Breast epithelium (tissue), 4 donors: ENCODE results near the gene ZNF253. TPM values are rescaled to one million over a fixed set of nuclear protein-coding genes. Genes with fewer than 3 reads are reported as not detected.

Experiments used
- DNase-seq, 2 donors: peaks; one replicate each; pipeline ENCODE4 v3.0.0-alpha.2; 2019; ENCODE audit warnings: low spot score in 2 of 2
- H3K27ac ChIP-seq, 2 donors: fragments of 200-600 bp; sonication (generic) in 1 of 2; one replicate each; pipeline ENCODE4 v1.5.1; 2016 to 2019; ENCODE audit warnings: mild to moderate bottlenecking in 1 of 2
- H3K27me3 ChIP-seq, 2 donors: fragments of 200-600 bp; sonication (generic) in 1 of 2; one replicate each; pipeline versions ENCODE4 v1.5.1 to v1.6.0; 2017 to 2019; ENCODE audit warnings: control low read depth in 1 of 2, mild to moderate bottlenecking in 1 of 2
- H3K36me3 ChIP-seq: fragments of 200-600 bp; one replicate; pipeline ENCODE4 v1.5.1; 2019
- H3K4me1 ChIP-seq, 2 donors: fragments of 200-600 bp; sonication (generic); one replicate each; pipeline ENCODE4 v1.5.1; 2016 to 2019; ENCODE audit warnings: control low read depth in 1 of 2
- H3K4me3 ChIP-seq, 3 donors: fragments of 200-600 bp; sonication (generic); 1 replicate in 2 of 3; 2 replicates in 1 of 3; pipeline ENCODE4 v1.5.1; 2016 to 2019; ENCODE audit warnings: mild to moderate bottlenecking in 3 of 3, moderate library complexity in 2 of 3
- H3K9me3 ChIP-seq, 2 donors: fragments of 200-600 bp; sonication (generic) in 1 of 2; one replicate each; pipeline ENCODE4 v1.5.1; 2016 to 2019; ENCODE audit warnings: control low read depth in 1 of 2
- CTCF ChIP-seq, 3 donors: fragments of 450-650 bp; IDR thresholded peaks; one replicate each; pipeline ENCODE4 v1.5.1; 2016 to 2017; ENCODE audit warnings: antibody characterized with exemption in 3 of 3, mild to moderate bottlenecking in 3 of 3, moderate library complexity in 3 of 3
- POLR2A ChIP-seq: fragments of 450-650 bp; IDR thresholded peaks from one replicate; pipeline ENCODE4 v1.6.1; 2016; ENCODE audit warnings: antibody characterized with exemption, mild to moderate bottlenecking, moderate library complexity
- POLR2AphosphoS5 ChIP-seq, 3 donors: sonication (generic); formaldehyde crosslinking; IDR thresholded peaks; one replicate each; pipeline ENCODE4 v1.6.1; 2017; ENCODE audit warnings: antibody characterized with exemption in 3 of 3
- intact Hi-C: fragments of 100-400 bp; cut with DNase I; formaldehyde crosslinking; loops from one replicate; pipeline ENCODE4 v1.15.1; 2023; ENCODE audit warnings: low total_unique reads
- total RNA-seq, 3 donors: library from RNA; depleted of rRNA; stranded (reverse); fragments of >200 nt; gene quantifications; one replicate each; pipeline ENCODE4 v1.1.0, GENCODE V29; 2016

The ZNF253 gene
- total RNA-seq, 3 donors from 2014 or later: 6.4 to 25.6 (median 12.8) TPM

- H3K9me3 ChIP-seq: peaks cover 33 to 46% of the 10 kb centered on the region in 2 donors
- no peak overlapping the region for H3K4me3 ChIP-seq
- TF ChIP-seq POLR2A: no peak
- TF ChIP-seq CTCF (IDR thresholded peaks at IDR 0.05): no peak
- no peak for TF ChIP-seq POLR2AphosphoS5 (IDR thresholded peaks at IDR 0.05)
- no peaks in the 10 kb centered on the region for H3K4me1 ChIP-seq
- no peaks in the 10 kb centered on the region for H3K27me3 ChIP-seq
- no peak for DNase-seq
- intact Hi-C loops: no loop called here
- no peak overlapping the region for H3K27ac ChIP-seq
- no peaks in the 10 kb centered on the region for H3K36me3 ChIP-seq
Measured at GRCh38 chr19:19937403-19937802, 71.7 kb downstream of the ZNF253 start.

DNA sequence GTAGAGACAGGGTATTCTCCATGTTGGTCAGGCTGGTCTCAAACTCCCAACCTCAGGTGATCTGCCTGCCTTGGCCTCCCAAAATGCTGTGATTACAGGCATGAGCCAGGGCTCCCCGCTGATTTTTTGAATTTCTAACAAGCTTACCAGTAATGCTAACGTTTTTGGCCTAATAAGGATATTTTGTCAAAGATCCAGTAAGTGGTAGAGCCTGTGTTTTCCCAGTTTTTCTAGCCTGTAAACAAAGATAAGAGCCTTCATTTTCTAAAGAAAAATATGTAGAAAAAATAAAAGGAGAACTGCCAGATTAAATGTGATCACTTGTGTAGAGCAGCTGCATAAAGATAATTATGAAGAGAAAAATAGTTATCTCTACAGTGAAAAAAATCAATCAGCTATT, 72.8 kb downstream of the ZNF253 start:
- no peak overlapping the region for H3K27ac ChIP-seq
- H3K36me3 ChIP-seq: no peaks in the 10 kb centered on the region

GRCh38 chr19:19943848-19944582, 78.3 kb downstream of the ZNF253 start:
- no peaks in the 10 kb centered on the region for H3K36me3 ChIP-seq
- DNase-seq: no peak

More for the DNA sequence above, 72.8 kb downstream of the ZNF253 start:
- Histone ChIP-seq H3K4me3 (no peak overlapping the region), H3K4me1 (no peaks in the 10 kb centered on the region), H3K9me3 (peaks cover 32 to 40% of the 10 kb centered on the region in 2 donors), H3K27me3 (no peaks in the 10 kb centered on the region)
- no peak for DNase-seq
- intact Hi-C loops: no loop called here
- no peak for TF ChIP-seq CTCF (IDR thresholded peaks at IDR 0.05)
- no peak for TF ChIP-seq POLR2AphosphoS5 (IDR thresholded peaks at IDR 0.05)
- TF ChIP-seq POLR2A: no peak

More at GRCh38 chr19:19943848-19944582, 78.3 kb downstream of the ZNF253 start:
- Histone ChIP-seq H3K4me1 (no peaks in the 10 kb centered on the region), H3K9me3 (peaks cover 2 to 11% of the 10 kb centered on the region in 2 donors), H3K27ac (no peak overlapping the region), H3K4me3 (no peak overlapping the region), H3K27me3 (no peaks in the 10 kb centered on the region)
- no peak for TF ChIP-seq POLR2A
- TF ChIP-seq CTCF (IDR thresholded peaks at IDR 0.05): no peak
- TF ChIP-seq POLR2AphosphoS5 (IDR thresholded peaks at IDR 0.05): no peak
- intact Hi-C loops: no loop called here

Other genes starting within 250 kb of the ZNF253 start
- gene PBX4, start 247.2 kb upstream of the ZNF253 start, total RNA-seq: 1 to 10 TPM; 3.4 to 5.9 (median 5.6) TPM
- 10 to 100 TPM in 2 of 3 donors, 1 to 10 TPM in 1; 3.2 to 17.1 (median 16.4) TPM for gene LPAR2, start 237.7 kb upstream of the ZNF253 start, total RNA-seq
- gene GMIP, start 222.2 kb upstream of the ZNF253 start, total RNA-seq: 10 to 100 TPM in 1 of 3 donors, 1 to 10 TPM in 2; 7.9 to 10.4 (median 8.5) TPM
- 100 to 1,000 TPM; 155 to 222 (median 189) TPM for gene ATP13A1, start 202.2 kb upstream of the ZNF253 start, total RNA-seq
- gene ZNF101, start 197.0 kb upstream of the ZNF253 start, total RNA-seq: 10 to 100 TPM in 2 of 3 donors, 1 to 10 TPM in 1; 4.8 to 32.8 (median 16.7) TPM
- 10 to 100 TPM in 2 of 3 donors, 1 to 10 TPM in 1; 7.0 to 22.7 (median 14.7) TPM for gene ZNF14, start 132.8 kb upstream of the ZNF253 start, total RNA-seq
- 10 to 100 TPM; 35.2 to 57.8 (median 41.0) TPM for gene ZNF506, start 44.1 kb upstream of the ZNF253 start, total RNA-seq
- 10 to 100 TPM in 1 of 3 donors, 1 to 10 TPM in 2; 5.8 to 19.0 (median 9.8) TPM for gene ZNF93, start 35.1 kb downstream of the ZNF253 start, total RNA-seq
- gene ZNF682, start 173.6 kb downstream of the ZNF253 start, total RNA-seq: 1 to 10 TPM; 3.3 to 5.7 (median 4.6) TPM
- 10 to 100 TPM in 1 of 3 donors, 1 to 10 TPM in 1, under 1 TPM in 1; 0.96 to 11.9 (median 4.9) TPM for gene ZNF90, start 212.1 kb downstream of the ZNF253 start, total RNA-seq